HG03175 (cell line): ENCODE data around the gene SCAMP2.
A peak's percentile ranks its signal among the peaks of the same experiment; 100 is the strongest.
"Not testable (repeated sequence)": the region's sequence is repeated elsewhere in the genome, so short reads cannot be mapped to it uniquely, and the experiment has no call there.

Experiments
- ATAC-seq: cut with Tn5 transposase; IDR thresholded peaks from one replicate; pipeline ENCODE4 v1.9.1; 2021; ENCODE audit warnings: mild to moderate bottlenecking, moderate library complexity; ENCODE audit not compliant: unreplicated experiment

SCAMP2 gene

DNA sequence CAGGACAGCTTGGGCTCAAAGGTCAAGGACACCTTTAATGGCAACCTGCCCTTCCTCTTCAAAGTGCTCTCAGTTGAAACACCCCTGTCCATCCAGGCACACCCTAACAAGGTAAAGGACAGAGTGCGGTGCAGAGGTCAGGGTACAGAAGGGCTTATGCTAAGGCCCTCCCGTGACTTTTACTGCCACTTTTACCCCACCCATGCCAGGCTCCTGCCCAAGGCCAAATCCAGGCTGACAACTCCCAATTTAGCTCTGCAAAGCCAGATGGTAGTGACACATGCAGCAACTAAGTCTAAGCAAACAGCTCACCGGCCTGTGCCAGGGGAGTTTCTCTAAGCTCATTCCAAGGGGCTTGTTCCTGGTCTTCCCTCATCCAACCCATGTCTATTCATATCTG is 18.3 kb upstream of the SCAMP2 start:
- no peak for ATAC-seq

DNA sequence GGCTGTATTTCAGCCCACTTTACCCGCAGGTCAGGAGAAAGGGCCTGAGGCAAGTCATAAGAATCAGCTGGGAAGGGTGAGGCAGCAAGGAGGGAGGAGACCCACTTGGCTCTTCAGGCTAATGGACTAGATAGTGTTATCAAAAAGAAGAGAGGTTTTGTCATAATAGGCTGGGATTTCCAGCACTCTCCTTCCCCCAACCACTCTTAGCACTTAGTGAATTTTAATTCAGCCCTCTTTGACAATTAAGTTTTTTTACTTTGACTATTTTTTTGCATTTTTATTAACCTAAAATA is 17.4 kb upstream of the SCAMP2 start:
- no peak for ATAC-seq

DNA sequence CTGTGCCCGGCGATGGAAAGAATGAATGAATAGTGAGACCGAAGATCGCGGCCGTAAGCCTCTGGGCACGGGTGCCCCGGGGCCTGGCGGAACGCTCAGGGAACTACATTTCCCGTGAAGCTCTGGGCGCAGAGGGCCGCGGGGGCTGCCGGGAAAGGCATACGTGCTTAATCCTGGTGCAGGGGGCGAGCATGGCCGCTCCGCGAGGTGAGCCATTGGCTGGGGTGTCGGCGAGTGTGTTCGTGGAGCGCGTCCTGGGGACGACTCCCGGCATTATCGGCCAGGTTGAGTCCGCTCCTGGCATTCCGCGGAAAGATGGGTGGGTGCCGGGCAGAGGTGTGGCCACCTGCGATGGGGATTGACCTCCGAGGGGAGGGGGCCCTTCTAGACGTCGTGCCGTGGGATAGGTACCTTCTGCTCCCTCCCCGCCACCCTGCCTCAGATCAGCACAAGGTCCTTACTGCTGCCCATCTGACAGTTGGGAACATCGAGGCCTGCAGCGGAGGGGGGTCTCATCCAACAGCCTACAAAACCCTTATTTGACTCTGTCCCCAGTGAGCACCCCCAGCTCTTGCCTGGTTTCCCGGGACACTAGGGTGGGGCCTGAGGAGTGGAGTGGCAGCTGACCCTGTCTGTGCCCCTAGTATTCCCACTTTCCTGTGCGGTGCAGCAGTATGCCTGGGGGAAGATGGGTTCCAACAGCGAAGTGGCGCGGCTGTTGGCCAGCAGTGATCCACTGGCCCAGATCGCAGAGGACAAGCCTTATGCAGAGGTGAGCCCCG is 16.9 kb upstream of the SCAMP2 start, which contains the start of gene MPI:
Gene MPI, plus strand, starts transcription at position 160 of the 782 bp plus-strand sequence. Its CDS starts 32 bp downstream, at position 192.
- ATAC-seq = peak; percentile 91

DNA sequence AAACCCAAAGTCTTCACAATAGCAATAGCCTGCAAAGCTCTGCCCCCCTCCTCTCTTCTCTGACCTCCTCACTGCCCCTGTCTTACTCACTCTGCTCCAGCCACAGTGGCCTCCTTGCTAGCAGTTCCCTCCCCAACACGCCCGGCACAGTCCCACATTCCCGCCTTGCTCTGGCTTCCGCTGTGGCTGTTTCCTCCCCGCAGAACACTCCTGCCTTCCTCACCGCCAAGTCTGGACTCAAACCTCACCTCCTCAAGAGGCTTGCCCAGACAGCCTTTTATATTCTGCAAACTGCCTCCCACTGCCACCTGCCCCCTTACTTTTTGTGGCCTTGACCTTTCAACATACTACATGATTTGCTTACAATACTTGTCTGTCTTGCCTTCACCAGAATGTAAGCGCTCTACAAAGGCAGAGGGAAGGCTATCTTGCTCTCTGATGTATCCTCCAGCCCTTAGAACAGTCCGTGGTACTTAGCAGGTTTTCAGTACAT is 16.3 kb upstream of the SCAMP2 start:
- no peak for ATAC-seq

DNA sequence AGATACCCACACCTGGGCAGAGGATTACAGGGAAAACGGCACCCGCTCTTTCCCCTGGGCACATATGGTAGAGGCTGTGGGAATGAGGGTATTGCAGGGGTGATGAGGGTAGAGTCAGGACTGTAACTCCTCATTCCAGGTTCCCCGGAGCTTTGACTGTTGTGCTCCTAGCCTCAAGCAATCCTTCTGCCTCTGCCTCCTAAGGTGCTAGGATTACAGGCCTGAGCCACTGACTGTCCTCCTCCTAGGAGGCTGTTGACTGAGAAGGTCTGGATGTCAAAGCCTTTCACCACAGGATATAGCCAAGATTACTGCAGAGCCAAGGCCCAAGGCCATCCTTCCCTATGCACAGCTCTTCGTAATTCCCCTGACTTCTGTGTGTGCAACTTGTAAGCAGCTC is 15.6 kb upstream of the SCAMP2 start:
- no peak for ATAC-seq

DNA sequence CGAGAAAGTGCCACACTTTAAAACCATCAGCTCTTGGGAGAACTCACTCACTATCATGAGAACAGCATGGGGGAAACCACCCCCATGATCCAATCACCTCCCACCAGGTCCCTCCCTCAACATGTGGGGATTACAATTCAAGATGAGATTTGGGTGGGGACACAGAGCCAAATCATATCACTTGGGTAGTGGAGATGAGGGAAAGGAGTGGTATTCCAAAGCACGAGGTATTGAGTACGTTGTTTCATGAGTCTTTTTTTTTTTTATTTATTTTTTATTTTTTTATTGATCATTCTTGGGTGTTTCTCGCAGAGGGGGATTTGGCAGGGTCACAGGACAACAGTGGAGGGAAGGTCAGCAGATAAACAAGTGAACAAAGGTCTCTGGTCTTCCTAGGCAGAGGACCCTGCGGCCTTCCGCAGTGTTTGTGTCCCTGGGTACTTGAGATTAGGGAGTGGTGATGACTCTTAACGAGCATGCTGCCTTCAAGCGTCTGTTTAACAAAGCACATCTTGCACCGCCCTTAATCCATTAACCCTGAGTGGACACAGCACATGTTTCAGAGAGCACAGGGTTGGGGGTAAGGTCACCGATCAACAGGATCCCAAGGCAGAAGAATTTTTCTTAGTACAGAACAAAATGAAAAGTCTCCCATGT is 14.5 kb upstream of the SCAMP2 start:
- ATAC-seq = not testable (repeated sequence)

DNA sequence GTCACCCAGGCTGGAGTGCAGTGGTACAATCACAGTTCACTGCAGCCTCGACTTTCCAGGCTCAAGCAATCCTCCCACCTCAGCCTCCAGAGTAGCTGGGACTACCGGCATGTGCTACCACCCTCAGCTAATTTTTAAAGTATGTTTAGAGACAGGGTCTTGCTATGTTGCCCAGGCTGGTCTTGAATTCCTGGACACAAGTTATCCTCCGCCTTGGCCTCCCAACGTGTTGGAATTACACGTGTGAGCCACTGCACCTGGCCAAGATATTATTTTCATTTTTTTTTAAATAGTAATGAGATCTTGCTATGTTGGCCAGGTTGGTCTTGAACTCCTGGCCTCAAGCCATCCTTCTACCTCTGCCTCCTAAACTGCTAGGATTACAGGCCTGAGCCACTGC is 12.3 kb upstream of the SCAMP2 start:
- no peak for ATAC-seq

DNA sequence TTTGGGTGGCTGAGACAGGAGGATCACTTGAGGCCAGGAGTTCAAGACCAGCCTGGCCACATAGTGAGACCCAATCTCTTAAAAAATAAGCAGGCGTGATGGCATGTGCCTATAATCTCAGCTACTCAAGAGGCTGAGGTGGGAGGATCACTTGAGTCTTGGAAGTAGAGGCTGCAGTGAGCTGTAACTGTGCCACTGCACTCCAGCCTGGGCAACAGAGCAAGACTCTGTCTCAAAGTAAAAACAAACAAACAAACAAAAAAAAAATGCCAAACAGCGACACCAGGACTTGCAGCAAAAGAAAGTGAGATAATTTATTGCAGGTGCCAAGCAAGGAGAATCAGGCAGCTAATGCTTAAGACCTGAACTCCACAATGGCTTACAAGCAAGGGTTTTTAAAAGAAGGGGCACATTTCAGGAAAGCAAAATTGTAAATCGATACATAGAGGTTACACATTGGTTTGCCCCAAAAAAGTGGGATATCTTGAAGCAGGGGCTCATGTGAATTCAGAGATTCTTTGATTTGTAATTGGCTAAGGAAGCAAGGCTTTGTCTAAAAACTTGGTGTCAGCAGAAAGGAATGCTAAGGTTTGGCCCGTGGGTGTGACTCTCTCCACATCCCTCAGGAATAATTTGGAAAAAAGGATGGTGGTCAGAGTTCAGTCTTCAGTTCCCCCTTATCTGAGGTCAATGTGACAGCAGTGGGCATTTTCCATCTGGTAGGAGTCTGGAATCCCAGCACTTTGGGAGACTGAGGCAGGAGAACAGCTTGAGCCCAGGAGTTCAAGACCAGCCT is 11.5 kb upstream of the SCAMP2 start:
- ATAC-seq = no peak

DNA sequence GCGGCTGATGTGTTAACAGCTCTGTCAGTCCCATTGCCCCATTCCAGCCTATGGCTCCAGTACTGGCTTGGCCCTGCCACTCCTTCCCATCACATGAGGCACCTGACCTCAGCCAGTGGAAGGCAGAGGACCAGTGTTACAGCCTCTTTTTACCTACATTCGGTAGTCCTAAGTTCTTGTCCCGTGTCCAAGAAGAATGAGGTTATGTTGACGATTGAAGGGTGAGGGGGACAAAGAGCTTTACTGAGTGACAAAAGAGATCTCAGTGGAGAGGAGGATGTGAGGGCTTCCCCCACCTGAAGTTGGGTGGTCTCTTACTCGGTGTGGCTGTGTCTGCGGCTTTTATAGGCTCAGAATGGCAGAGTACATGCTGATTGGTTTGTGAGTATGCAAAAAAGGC is 9.4 kb upstream of the SCAMP2 start:
- no peak for ATAC-seq

DNA sequence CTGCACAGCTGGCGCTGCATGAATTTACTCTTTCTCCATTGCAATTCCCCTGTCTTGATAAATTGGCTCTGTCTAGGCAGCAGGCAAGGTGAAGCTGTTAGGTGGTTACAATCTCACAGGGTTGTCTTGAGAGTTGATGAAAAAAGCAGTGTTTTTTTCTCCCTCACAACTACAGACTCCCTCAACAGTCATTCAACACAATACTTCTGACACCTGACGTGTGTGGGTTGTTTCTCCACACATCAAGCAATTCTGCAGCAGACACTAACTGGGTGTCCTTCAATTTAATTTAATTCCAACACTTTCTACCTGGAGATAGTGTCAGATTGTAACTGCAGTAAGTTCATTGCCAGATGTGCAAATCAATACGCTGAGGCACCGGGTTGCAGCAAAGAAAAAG is 5.1 kb upstream of the SCAMP2 start:
- ATAC-seq = no peak

DNA sequence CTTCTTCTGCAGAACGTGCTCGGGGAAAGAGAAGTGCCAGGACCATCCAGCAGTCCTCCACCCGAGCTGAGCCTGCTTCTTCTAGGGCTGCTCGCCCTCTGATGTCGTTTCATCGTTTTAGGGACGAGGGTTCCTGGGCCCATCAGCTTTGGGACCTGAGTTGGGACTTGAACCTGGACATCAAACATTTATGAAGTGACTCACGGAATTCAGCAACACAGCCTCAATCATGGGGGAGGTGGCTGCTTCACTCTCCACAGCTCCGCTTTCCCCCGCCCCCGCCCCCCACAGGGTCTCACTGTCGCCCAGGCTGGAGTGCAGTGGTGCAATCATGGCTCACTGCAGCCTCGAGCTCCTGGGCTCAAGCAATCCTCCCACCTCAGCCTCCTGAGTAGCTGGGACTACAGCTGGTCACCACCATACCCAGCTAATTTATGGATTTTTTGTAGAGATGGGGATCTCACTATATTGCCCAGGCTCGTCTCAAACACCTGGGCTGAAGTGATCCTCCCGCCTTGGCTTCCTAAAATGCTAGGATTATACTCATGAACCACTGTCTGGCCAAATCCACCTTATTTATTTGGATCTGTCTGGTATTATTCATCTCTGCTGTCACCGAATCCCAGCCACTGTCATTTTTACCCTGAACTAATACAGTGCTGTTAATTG is 725 bp upstream of the SCAMP2 start:
- ATAC-seq = no peak

DNA sequence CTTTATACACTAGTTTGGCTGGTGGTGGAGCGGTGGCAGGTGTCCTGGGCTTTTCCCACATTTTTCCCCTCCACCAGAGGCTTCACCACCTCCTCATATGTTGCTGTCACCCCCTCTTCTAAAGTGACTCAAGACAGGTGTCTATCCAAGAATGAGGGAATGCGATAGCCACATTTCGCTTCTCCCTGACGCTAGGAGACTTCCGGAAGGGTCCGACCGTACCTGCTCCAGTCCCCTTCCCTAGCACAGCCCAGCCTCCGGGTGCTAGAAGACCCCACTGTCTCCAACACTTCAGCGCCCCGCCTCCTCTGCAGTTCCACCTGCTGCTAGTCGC is 496 bp downstream of the SCAMP2 start:
- no peak for ATAC-seq

DNA sequence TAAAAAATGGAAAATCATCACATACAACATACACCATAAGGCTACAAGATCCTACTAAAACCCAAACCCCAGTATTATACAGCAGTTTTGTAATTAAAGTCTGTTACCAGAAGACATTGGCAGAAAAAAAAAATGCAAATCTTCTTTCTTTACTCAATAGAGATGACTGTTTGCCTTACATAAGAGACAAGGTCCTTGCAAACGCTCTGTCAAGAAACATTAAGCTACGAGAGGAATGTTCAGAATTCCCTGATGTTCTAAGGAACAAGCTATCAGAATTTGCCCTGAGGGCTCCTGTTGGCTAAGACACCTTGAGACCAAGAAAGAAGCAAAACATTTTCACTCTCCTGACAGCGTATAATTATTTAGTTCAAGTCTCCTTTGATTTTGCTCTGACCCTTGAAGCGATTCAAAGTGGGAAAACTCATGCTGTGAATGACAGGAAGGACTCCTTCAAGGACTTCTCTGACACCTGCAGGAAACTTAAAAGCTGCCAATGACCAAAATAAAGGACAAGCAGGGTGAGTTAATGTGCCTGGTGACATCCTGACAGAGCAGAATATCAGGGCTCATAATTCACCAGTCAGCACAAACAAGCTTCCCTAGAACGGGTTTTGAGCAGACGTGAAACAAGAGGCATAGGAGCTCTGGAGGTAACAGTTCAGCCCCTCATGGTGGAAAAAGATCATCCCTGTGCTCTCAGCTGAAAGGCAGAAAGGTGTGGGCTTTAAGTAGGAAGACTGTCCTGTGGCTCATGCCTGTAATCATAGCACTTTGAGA is 2.5 kb downstream of the SCAMP2 start:
- no peak for ATAC-seq

DNA sequence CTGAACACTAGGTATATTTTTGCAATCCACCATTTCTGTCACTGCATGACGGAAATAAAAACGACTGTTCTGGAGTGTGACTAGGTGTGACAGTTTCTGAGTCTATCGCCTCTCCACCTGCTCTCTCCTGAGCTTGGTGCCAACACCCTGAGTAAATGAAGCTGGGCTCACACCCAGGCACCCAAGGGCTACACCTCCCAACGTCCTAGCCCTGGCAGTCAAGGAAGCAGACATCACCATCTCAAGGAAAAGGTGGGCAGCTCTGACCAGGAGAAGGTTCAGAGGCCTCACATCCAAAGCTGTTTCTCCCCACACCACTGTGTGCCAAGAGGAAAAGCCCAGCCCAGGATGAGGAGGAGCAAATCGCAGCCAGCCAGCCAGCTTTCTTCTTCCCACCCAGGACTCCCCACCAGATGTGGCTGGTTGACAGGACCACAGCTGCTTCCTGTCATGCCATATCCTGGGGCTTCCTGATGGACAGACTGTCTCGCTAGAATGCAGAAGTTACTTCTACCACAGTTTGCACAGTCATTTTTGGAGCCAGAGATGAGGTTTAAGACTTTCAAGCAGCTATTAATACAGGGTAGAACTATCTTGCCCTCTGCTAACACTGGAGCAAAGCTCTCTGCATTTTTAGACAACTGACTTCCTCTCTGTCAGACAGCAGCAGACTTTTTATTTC is 3.3 kb downstream of the SCAMP2 start:
- peak; percentile 61 for ATAC-seq

DNA sequence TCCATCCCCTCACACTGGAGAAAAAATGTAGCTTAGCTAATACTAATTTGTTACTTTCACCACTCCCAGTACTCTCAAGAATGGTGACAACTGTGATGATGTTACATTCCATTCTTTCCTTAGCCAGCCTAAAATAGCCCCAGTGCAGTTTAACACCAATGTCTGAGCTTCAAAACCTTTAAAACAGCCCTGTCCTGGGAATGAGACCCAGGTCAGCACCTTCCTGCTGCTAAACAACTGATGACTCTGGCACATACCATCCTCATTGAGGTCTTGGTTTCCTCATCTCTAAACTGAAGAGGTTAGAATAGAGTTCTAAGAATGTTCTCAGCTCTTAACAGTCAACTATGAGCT is 3.8 kb downstream of the SCAMP2 start:
- no peak for ATAC-seq

DNA sequence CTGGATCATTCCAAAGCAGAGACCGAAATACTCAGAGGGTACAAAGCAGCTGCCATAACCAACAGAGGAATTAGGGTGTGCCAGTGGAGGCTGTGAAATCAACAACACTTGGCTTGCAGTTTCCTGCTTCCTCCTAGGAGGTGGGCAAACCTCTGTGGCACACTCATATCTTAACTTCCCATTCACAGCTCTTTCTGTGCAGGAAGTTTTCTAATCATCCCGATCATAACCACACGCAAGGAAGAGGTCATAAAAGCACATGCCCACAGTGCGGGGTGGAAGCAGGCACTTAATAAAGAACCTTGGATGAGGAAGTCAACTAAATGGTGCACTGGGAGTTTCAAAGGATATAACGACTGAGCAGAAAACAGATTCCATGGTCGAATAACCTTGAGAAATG is 5.1 kb downstream of the SCAMP2 start:
- no peak for ATAC-seq

DNA sequence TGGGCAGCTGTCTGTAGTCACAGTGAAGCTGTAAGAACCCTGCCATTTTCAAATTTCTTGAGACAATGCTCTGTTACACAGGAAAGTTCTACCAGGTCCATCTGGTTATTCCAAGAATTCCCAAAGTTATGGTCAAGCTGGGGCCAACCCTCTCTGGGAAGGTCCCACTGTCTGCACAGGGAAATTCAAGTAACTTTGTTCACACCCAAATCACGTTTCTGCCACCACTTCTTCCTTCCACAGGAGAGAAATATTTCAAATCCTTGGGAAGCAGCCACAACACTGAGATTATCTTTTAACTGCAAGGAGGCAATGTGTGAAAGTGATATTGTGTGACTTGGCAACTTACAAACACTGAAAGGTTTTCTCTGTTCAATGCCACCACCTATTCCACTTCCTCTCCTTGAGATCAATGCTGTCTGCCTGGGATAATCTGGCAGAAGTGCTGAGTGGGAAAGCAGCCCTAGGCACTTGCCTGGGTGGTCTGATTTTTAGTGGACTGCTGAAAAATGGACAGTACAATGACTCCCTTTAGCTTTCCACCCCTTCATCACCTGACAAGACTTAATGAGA is 5.6 kb downstream of the SCAMP2 start:
- no peak for ATAC-seq

DNA sequence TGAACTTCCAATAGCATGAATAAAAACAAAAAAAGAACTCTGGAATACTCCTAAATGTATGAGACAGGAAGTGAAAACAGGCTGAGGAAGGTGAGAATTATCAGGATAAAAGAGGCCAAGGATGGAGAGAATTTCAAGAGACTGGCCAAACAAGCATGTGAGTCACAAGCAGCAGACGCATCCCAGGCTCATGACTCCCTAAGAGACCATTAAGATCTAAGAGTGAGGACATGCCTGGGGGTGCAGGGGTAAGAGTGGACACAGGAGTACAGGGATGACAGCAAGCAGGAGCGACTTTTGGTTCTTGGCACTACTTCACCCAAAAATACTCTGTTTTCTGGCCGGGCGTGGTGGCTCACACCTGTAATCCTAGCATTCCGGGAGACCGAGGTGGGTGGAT is 7.1 kb downstream of the SCAMP2 start:
- ATAC-seq = no peak

DNA sequence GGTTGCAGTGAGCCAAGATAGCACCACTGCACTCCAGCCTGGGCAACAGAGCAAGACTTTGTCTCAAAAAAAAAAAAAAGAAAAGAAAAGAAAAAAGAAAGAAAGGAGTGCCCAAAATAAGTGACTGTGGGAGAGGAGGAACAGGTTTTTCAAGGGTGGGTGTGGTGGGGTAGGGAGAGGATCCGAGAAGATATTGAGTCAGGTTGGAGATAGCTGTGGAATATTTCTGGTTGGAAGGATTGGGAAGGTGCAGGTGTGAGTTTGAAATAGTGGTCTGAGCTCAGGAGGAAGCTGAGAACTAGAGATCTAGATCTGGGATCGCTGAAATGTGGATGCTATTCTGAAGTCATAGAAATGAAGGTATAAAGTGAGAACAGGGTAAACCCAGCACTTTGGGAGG is 7.8 kb downstream of the SCAMP2 start:
- no peak for ATAC-seq

DNA sequence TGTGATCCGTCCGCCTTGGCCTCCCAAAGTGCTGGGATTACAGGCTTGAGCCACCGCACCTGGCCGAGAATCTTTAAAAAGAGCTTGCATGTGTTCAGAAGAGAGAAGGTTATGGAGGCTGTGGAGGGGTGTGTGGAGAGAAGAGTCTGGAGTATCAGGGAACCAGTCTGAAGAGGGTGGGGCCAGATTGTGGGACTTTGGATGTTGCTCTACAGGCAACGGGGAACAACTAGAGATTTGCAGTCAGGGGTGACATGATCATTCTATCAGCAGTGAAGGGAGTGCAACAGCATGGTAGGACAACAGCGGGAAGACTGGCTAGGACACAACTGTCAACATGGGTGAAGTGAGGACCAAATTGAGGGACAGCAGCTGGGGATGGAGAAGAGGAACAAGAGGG is 8.9 kb downstream of the SCAMP2 start:
- ATAC-seq = no peak
